Common myeloid progenitor, CD34-positive (primary cell): ENCODE data around the gene AGPAT3. TPM values are rescaled to one million over a fixed set of nuclear protein-coding genes. Genes with fewer than 3 reads are reported as not detected.

Experiments
- CTCF ChIA-PET: fragments of 350-600 bp; sonication (Branson Sonifier 250); formaldehyde crosslinking; loops from one replicate; lab custom pipeline; 2021; ENCODE audit warnings: antibody characterized with exemption; lab: Charles Lee
- POLR2A ChIA-PET: fragments of 350-600 bp; sonication (Branson Sonifier 250); formaldehyde crosslinking; loops from one replicate; lab custom pipeline; 2021; ENCODE audit warnings: antibody characterized with exemption; lab: Charles Lee
- DNase-seq, 3 donors: peaks; one replicate each; pipeline versions ENCODE4 v3.0.0 to v3.0.0-alpha.2; 2013
- H3K27ac ChIP-seq, 2 experiments: 1 replicate in 1 of 2; 2 replicates in 1 of 2; pipeline ENCODE4 v1.7.0; 2013; ENCODE audit warnings: inconsistent platforms in 2 of 2, low read length in 2 of 2, mild to moderate bottlenecking in 2 of 2, low read depth in 1 of 2, moderate library complexity in 1 of 2; ENCODE audit not compliant: severe bottlenecking in 2 of 2, insufficient read depth in 1 of 2, poor library complexity in 1 of 2
- H3K27me3 ChIP-seq, 5 experiments: replicated peaks in 2 of 5; 1 replicate in 3 of 5; 2 replicates in 2 of 5; pipeline versions ENCODE4 v1.6.1 to v1.7.0; 2013; ENCODE audit warnings: low read length in 4 of 5, mild to moderate bottlenecking in 2 of 5, moderate library complexity in 2 of 5, inconsistent platforms in 1 of 5; ENCODE audit not compliant: insufficient read depth in 5 of 5, control insufficient read depth in 4 of 5
- H3K36me3 ChIP-seq, 4 experiments: 1 replicate in 2 of 4; 2 replicates in 2 of 4; pipeline versions ENCODE4 v1.6.1 to v1.7.0; 2013; ENCODE audit warnings: low read length in 3 of 4, control low read depth in 1 of 4, mild to moderate bottlenecking in 1 of 4; ENCODE audit not compliant: control insufficient read depth in 4 of 4, insufficient read depth in 4 of 4
- H3K4me1 ChIP-seq, 4 experiments: 1 replicate in 3 of 4; 2 replicates in 1 of 4; pipeline versions ENCODE4 v1.6.1 to v1.7.1; 2013; ENCODE audit warnings: low read length in 3 of 4, mild to moderate bottlenecking in 3 of 4, control low read depth in 1 of 4, inconsistent platforms in 1 of 4, moderate library complexity in 1 of 4; ENCODE audit not compliant: control insufficient read depth in 4 of 4, insufficient read depth in 4 of 4; ENCODE audit errors: control extremely low read depth in 1 of 4
- H3K4me3 ChIP-seq, 7 experiments: 1 replicate in 4 of 7; 2 replicates in 3 of 7; pipeline versions ENCODE4 v1.5.1 to v1.7.0; 2013; ENCODE audit warnings: mild to moderate bottlenecking in 7 of 7, low read length in 6 of 7, moderate library complexity in 6 of 7, inconsistent platforms in 2 of 7, low read depth in 2 of 7, control low read depth in 1 of 7; ENCODE audit not compliant: insufficient read depth in 4 of 7, control insufficient read depth in 1 of 7; ENCODE audit errors: extremely low read depth in 1 of 7
- H3K9me3 ChIP-seq, 5 experiments: 1 replicate in 4 of 5; 2 replicates in 1 of 5; pipeline versions ENCODE4 v1.6.1 to v1.7.1; 2013; ENCODE audit warnings: low read length in 4 of 5, mild to moderate bottlenecking in 2 of 5, inconsistent platforms in 1 of 5, low read depth in 1 of 5, moderate library complexity in 1 of 5; ENCODE audit not compliant: control insufficient read depth in 4 of 5, insufficient read depth in 2 of 5; ENCODE audit errors: control extremely low read depth in 1 of 5
- WGBS: methylation state at CpG from one replicate; pipeline ENCODE4 v1.1.5; 2013; ENCODE audit not compliant: insufficient coverage; 5-methylcytosine and 5-hydroxymethylcytosine counted together
- polyA plus RNA-seq: library from polyadenylated mRNA; unstranded; fragments of 120-200 nt; gene quantifications from one replicate; pipeline ENCODE4 v1.2.1, GENCODE V29; 2013

The AGPAT3 gene
- polyA plus RNA-seq = 15.5 TPM

- peaks cover 0 to 19% (median 1%) of the 10 kb centered on the region in 4 experiments for H3K36me3 ChIP-seq
- peak within 1 kb of the TSS; percentile 53 to 83 (median 73) for H3K4me3 ChIP-seq
- no peaks in the 10 kb centered on the region for H3K9me3 ChIP-seq
- POLR2A ChIA-PET = no interaction called here
- WGBS = 0% methylated on average over 53 of the region's 102 CpGs
- DNase-seq = peak in 2 of 3 donors; percentile 37 to 61
- H3K27ac ChIP-seq = peak within 1 kb of the TSS in 1 of 2 experiments; percentile 79
- H3K4me1 ChIP-seq = peaks cover 1 to 19% (median 16%) of the 10 kb centered on the region in 4 experiments
- H3K27me3 ChIP-seq = no peaks in the 10 kb centered on the region
- CTCF ChIA-PET = interaction anchor here (1.8 kb wide), 1 partner anchor 53 kb away, joined by 5 read pairs; no protein-coding TSS in a partner anchor
These were observed at the start of gene AGPAT3 for GRCh38 chr21:43864962-43865539. Gene AGPAT3 (plus strand): TSS chr21:43865223. CDS start chr21:43959682, 94,459 bp downstream.

- DNase-seq = no peak
- Histone ChIP-seq H3K27me3 (no peaks in the 10 kb centered on the region), H3K4me1 (peaks cover 0 to 30% (median 7%) of the 10 kb centered on the region in 4 experiments), H3K27ac (no peak overlapping the region), H3K4me3 (no peak overlapping the region), H3K36me3 (no peaks in the 10 kb centered on the region), H3K9me3 (peaks cover 0 to 10% (median 7%) of the 10 kb centered on the region in 5 experiments)
- ChIA-PET POLR2A (no interaction called here), CTCF (interaction anchor here (0.9 to 1.8 kb wide), 4 partner anchors 10 to 44 kb away, joined by 3 to 5 read pairs (median 4); partner anchors contain the start of gene RRP1)
- WGBS = 88% methylated on average over 13 of the region's 15 CpGs
These were observed 49.0 kb upstream of the AGPAT3 start for GRCh38 chr21:43815991-43816390.

- ChIA-PET POLR2A (no interaction called here), CTCF (interaction anchor here (0.5 to 1.8 kb wide), 6 partner anchors 10 to 160 kb away, joined by 3 to 5 read pairs (median 4); no protein-coding TSS in a partner anchor)
- Histone ChIP-seq H3K4me3 (no peak overlapping the region), H3K4me1 (peaks cover 0 to 24% (median 5%) of the 10 kb centered on the region in 4 experiments), H3K27me3 (no peaks in the 10 kb centered on the region), H3K9me3 (peaks cover 0 to 10% (median 7%) of the 10 kb centered on the region in 5 experiments), H3K36me3 (no peaks in the 10 kb centered on the region), H3K27ac (no peak overlapping the region)
- 94% methylated on average over 11 of the region's 14 CpGs for WGBS
- no peak for DNase-seq
These were observed 48.4 kb upstream of the AGPAT3 start for GRCh38 chr21:43816611-43817071.

- DNase-seq = no peak
- Histone ChIP-seq H3K36me3 (no peaks in the 10 kb centered on the region), H3K27me3 (no peaks in the 10 kb centered on the region), H3K4me3 (no peak overlapping the region), H3K4me1 (peaks cover 0 to 16% (median 1%) of the 10 kb centered on the region in 4 experiments), H3K27ac (no peak overlapping the region), H3K9me3 (peaks cover 0 to 10% (median 7%) of the 10 kb centered on the region in 5 experiments)
- WGBS = 81% methylated on average over 25 of the region's 29 CpGs
- ChIA-PET POLR2A (no interaction called here), CTCF (interaction anchor here (0.5 to 1.8 kb wide), 10 partner anchors 9 to 159 kb away, joined by 3 to 7 read pairs (median 4); no protein-coding TSS in a partner anchor)
These were observed 47.6 kb upstream of the AGPAT3 start for GRCh38 chr21:43817157-43818086.

GRCh38 chr21:43818685-43819084 is 46.3 kb upstream of the AGPAT3 start:
- Histone ChIP-seq H3K9me3 (peaks cover 0 to 10% (median 7%) of the 10 kb centered on the region in 5 experiments), H3K4me1 (peaks cover 0 to 14% (median 0%) of the 10 kb centered on the region in 4 experiments), H3K36me3 (no peaks in the 10 kb centered on the region), H3K27ac (no peak overlapping the region), H3K27me3 (no peaks in the 10 kb centered on the region), H3K4me3 (no peak overlapping the region)
- WGBS = 87% methylated on average over 3 of the region's 3 CpGs
- ChIA-PET CTCF (interaction anchor here (1.0 to 2.0 kb wide), 8 partner anchors 8 to 156 kb away, joined by 3 to 8 read pairs (median 4); no protein-coding TSS in a partner anchor), POLR2A (interaction anchor here (0.9 kb wide), 1 partner anchor 129 kb away, joined by 4 read pairs; no protein-coding TSS in a partner anchor)
- DNase-seq = no peak

GRCh38 chr21:43819511-43820405 is 45.3 kb upstream of the AGPAT3 start:
- peaks cover 0 to 10% (median 7%) of the 10 kb centered on the region in 5 experiments for H3K9me3 ChIP-seq
- H3K4me1 ChIP-seq = peaks cover 0 to 14% (median 0%) of the 10 kb centered on the region in 4 experiments
- no peak for DNase-seq
- WGBS = 93% methylated on average over 25 of the region's 25 CpGs
- ChIA-PET POLR2A (interaction anchor here (0.6 kb wide), 1 partner anchor 10 kb away, joined by 3 read pairs; no protein-coding TSS in a partner anchor), CTCF (interaction anchor here (1.1 to 2.0 kb wide), 6 partner anchors 9 to 108 kb away, joined by 3 to 8 read pairs (median 4); no protein-coding TSS in a partner anchor)
- H3K27me3 ChIP-seq = no peaks in the 10 kb centered on the region
- H3K4me3 ChIP-seq = no peak overlapping the region
- H3K27ac ChIP-seq = no peak overlapping the region
- no peaks in the 10 kb centered on the region for H3K36me3 ChIP-seq
